Neuronal stem cell (in vitro differentiated cells): ENCODE data around the gene MSS51.
A peak's percentile ranks its signal among the peaks of the same experiment; 100 is the strongest.
"Not testable (repeated sequence)": the region's sequence is repeated elsewhere in the genome, so short reads cannot be mapped to it uniquely, and the experiment has no call there.

Experiments
- DNase-seq: peaks from one replicate; pipeline ENCODE4 v3.0.0-alpha.2; 2013; ENCODE audit warnings: low spot score
- H2AFZ ChIP-seq: one replicate; pipeline ENCODE4 v1.6.1; 2013; ENCODE audit warnings: mild to moderate bottlenecking, low read length, inconsistent platforms
- H2AK5ac ChIP-seq: 2 replicates; pipeline ENCODE4 v1.6.1; 2013; ENCODE audit warnings: low read depth, mild to moderate bottlenecking, inconsistent platforms, low read length, moderate library complexity, mixed read lengths
- H2BK120ac ChIP-seq: 2 replicates; pipeline ENCODE4 v1.6.1; 2013; ENCODE audit warnings: low read depth, mild to moderate bottlenecking, inconsistent platforms, low read length, moderate library complexity, mixed read lengths
- H2BK12ac ChIP-seq: one replicate; pipeline ENCODE4 v1.6.1; 2013; ENCODE audit warnings: low read length, inconsistent platforms
- H2BK15ac ChIP-seq: 2 replicates; pipeline ENCODE4 v1.6.1; 2013; ENCODE audit warnings: mild to moderate bottlenecking, low read length, inconsistent platforms, mixed read lengths
- H2BK5ac ChIP-seq: one replicate; pipeline ENCODE4 v1.6.1; 2013; ENCODE audit warnings: inconsistent platforms, mild to moderate bottlenecking, low read length, moderate library complexity
- H3K14ac ChIP-seq: one replicate; pipeline ENCODE4 v1.6.1; 2013; ENCODE audit warnings: low read length, inconsistent platforms
- H3K18ac ChIP-seq: 2 replicates; pipeline ENCODE4 v1.6.1; 2013; ENCODE audit warnings: low read length, inconsistent platforms
- H3K23ac ChIP-seq: 2 replicates; pipeline ENCODE4 v1.6.1; 2013; ENCODE audit warnings: low read depth, mild to moderate bottlenecking, mixed read lengths, low read length, inconsistent platforms; ENCODE audit not compliant: poor library complexity
- H3K27ac ChIP-seq: replicated peaks from 3 replicates; pipeline ENCODE4 v1.5.1; 2013; ENCODE audit warnings: low read length, inconsistent platforms
- H3K27me3 ChIP-seq, 3 experiments: 2 replicates each; pipeline ENCODE4 v1.6.1; 2013; ENCODE audit warnings: low read length in 3 of 3, mild to moderate bottlenecking in 2 of 3, inconsistent platforms in 1 of 3, low read depth in 1 of 3, mixed read lengths in 1 of 3, moderate library complexity in 1 of 3; ENCODE audit not compliant: control insufficient read depth in 3 of 3, insufficient read depth in 3 of 3
- H3K36me3 ChIP-seq, 2 donors: replicated peaks in 1 of 2; 2 replicates each; pipeline ENCODE4 v1.6.1; 2013; ENCODE audit warnings: low read length in 2 of 2; ENCODE audit not compliant: control insufficient read depth in 2 of 2, insufficient read depth in 2 of 2
- H3K4ac ChIP-seq: 2 replicates; pipeline ENCODE4 v1.6.1; 2013; ENCODE audit warnings: inconsistent platforms, mild to moderate bottlenecking, low read length, moderate library complexity
- H3K4me1 ChIP-seq, 2 donors: 1 replicate in 1 of 2; 2 replicates in 1 of 2; pipeline ENCODE4 v1.6.1; 2013; ENCODE audit warnings: low read length in 2 of 2, low read depth in 1 of 2; ENCODE audit not compliant: control insufficient read depth in 2 of 2, insufficient read depth in 1 of 2
- H3K4me2 ChIP-seq: one replicate; pipeline ENCODE4 v1.6.1; 2013; ENCODE audit warnings: mild to moderate bottlenecking, low read length, inconsistent platforms; ENCODE audit not compliant: insufficient read depth, poor library complexity, severe bottlenecking
- H3K4me3 ChIP-seq, 2 donors: 2 replicates each; pipeline ENCODE4 v1.5.1; 2013; ENCODE audit warnings: low read length in 2 of 2, mild to moderate bottlenecking in 2 of 2, inconsistent platforms in 1 of 2, moderate library complexity in 1 of 2
- H3K79me1 ChIP-seq: one replicate; pipeline ENCODE4 v1.6.1; 2013; ENCODE audit warnings: low read depth, mild to moderate bottlenecking, inconsistent platforms, low read length, moderate library complexity
- H3K9ac ChIP-seq: one replicate; pipeline ENCODE4 v1.6.1; 2013; ENCODE audit warnings: mild to moderate bottlenecking, low read depth, low read length, inconsistent platforms; ENCODE audit not compliant: poor library complexity
- H3K9me3 ChIP-seq, 2 donors: replicated peaks in 1 of 2; 2 replicates each; pipeline versions ENCODE3 to v1.6.1; 2013; ENCODE audit warnings: low read length in 2 of 2, mild to moderate bottlenecking in 2 of 2, inconsistent platforms in 1 of 2, low read depth in 1 of 2, mixed read lengths in 1 of 2, moderate library complexity in 1 of 2; ENCODE audit not compliant: control insufficient read depth in 2 of 2, insufficient read depth in 1 of 2
- H4K8ac ChIP-seq: one replicate; pipeline ENCODE4 v1.6.1; 2013; ENCODE audit warnings: low read depth, mild to moderate bottlenecking, inconsistent platforms, low read length, moderate library complexity
- H4K91ac ChIP-seq: one replicate; pipeline ENCODE4 v1.6.1; 2013; ENCODE audit warnings: low read length, low read depth, mild to moderate bottlenecking, inconsistent platforms; ENCODE audit not compliant: poor library complexity
- WGBS, 2 donors: extraction: QIAGEN DNeasy Blood & Tissue Kit; methylation state at CpG; one replicate each; pipeline ENCODE4 v1.1.7; 2013; ENCODE audit warnings: missing lambda C conversion rate in 2 of 2, mixed read lengths in 1 of 2; ENCODE audit not compliant: insufficient read length in 2 of 2, insufficient replicate concordance in 1 of 2; ENCODE audit errors: extremely low coverage in 2 of 2; 5-methylcytosine and 5-hydroxymethylcytosine counted together

Gene MSS51

GRCh38 chr10:73399063-73399462 lies 34.3 kb downstream of the MSS51 start:
- Histone ChIP-seq H2BK15ac (no peak overlapping the region), H3K4ac (no peak overlapping the region), H3K27me3 (no peaks in the 10 kb centered on the region), H3K4me3 (no peak overlapping the region), H3K23ac (no peak overlapping the region), H2AFZ (no peak overlapping the region), H2BK120ac (no peak overlapping the region), H3K9ac (no peak overlapping the region), H3K79me1 (no peaks in the 10 kb centered on the region), H2BK5ac (no peak overlapping the region), H4K8ac (no peak overlapping the region), H3K9me3 (no peaks in the 10 kb centered on the region), H3K4me1 (no peaks in the 10 kb centered on the region), H3K14ac (no peak overlapping the region), H3K18ac (no peak overlapping the region), H3K4me2 (no peak overlapping the region), H3K36me3 (peaks cover 6 to 47% of the 10 kb centered on the region in 2 donors), H2AK5ac (no peak overlapping the region), H3K27ac (no peak overlapping the region), H2BK12ac (no peak overlapping the region), H4K91ac (no peak overlapping the region)
- no peak for DNase-seq
- WGBS, 2 donors = no CpG with 5 or more reads among the region's 4 CpGs

DNA sequence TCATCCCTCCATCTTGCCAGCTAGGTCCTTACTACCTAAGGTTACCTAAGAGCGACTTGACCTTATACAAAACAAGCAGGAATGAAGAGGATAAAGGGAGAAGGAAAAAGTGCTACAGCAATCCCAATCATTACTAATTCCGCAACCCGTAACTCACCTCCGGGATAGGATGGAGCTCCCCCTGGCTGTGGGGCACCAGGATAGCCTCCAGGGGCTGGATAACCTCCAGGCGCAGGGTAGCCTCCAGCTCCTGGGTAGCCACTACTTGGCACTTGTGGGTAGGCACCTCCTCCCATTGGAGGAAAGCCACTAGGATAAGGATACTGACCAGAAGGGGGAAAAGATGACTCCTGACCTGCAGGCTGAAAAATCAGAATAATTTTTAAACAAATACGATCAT lies 35.3 kb downstream of the MSS51 start:
- no peak overlapping the region for H3K18ac ChIP-seq
- no peak overlapping the region for H3K9ac ChIP-seq
- H4K91ac ChIP-seq = no peak overlapping the region
- no peak overlapping the region for H2BK5ac ChIP-seq
- no peak overlapping the region for H2BK15ac ChIP-seq
- H3K36me3 ChIP-seq = peaks cover 6 to 47% of the 10 kb centered on the region in 2 donors
- no peak for DNase-seq
- no CpG with 5 or more reads among the region's 6 CpGs for WGBS, 2 donors
- peak overlapping the region in 1 of 2 donors; percentile 69 for H3K4me3 ChIP-seq
- H3K27me3 ChIP-seq = no peaks in the 10 kb centered on the region
- no peak overlapping the region for H4K8ac ChIP-seq
- H3K14ac ChIP-seq = no peak overlapping the region
- H3K4ac ChIP-seq = no peak overlapping the region
- no peak overlapping the region for H3K27ac ChIP-seq
- no peak overlapping the region for H2AK5ac ChIP-seq
- no peaks in the 10 kb centered on the region for H3K4me1 ChIP-seq
- no peak overlapping the region for H2BK120ac ChIP-seq
- H3K79me1 ChIP-seq = no peaks in the 10 kb centered on the region
- H2BK12ac ChIP-seq = no peak overlapping the region
- H3K23ac ChIP-seq = no peak overlapping the region
- H3K4me2 ChIP-seq = no peak overlapping the region
- H2AFZ ChIP-seq = no peak overlapping the region
- H3K9me3 ChIP-seq = no peaks in the 10 kb centered on the region

DNA sequence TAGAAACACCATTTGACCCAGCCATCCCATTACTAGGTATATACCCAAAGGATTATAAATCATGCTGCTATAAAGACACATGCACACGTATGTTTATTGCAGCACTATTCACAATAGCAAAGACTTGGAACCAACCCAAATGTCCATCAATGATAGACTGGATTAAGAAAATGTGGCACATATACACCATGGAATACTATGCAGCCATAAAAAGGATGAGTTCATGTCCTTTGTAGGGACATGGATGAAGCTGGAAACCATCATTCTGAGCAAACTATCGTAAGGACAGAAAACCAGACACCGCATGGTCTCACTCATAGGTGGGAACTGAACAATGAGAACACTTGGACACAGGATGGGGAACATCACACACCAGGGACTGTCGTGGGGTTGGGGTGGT lies 39.0 kb downstream of the MSS51 start:
- H3K27ac ChIP-seq, H3K79me1 ChIP-seq: not testable (repeated sequence)

DNA sequence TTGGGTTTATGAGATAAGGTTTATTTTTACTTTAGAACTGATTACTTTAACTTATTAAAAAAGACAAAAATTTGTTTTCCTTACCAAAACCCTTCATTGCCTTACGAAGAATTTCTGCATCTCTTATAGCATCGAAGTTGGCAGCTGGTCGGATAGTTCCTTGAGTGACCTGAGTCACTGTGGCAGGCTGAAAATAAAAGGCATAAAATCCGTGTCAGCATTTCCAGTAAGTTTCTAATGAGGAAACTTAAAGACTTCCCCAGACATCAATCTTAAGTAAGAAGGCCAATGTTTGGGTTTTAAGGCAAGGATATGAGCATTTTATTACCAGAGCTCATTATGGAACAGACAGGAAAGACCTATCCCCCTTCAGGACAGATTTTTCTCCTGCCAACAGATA lies 45.1 kb downstream of the MSS51 start:
- Histone ChIP-seq H3K23ac (no peak overlapping the region), H3K4me2 (no peak overlapping the region), H3K4me1 (no peaks in the 10 kb centered on the region), H4K8ac (no peak overlapping the region), H3K9ac (no peak overlapping the region), H2AFZ (no peak overlapping the region), H2BK5ac (no peak overlapping the region), H3K18ac (no peak overlapping the region), H3K9me3 (no peaks in the 10 kb centered on the region), H2AK5ac (no peak overlapping the region), H3K4ac (no peak overlapping the region), H3K36me3 (peaks cover 4 to 78% of the 10 kb centered on the region in 2 donors), H2BK120ac (no peak overlapping the region), H4K91ac (no peak overlapping the region), H3K27me3 (no peaks in the 10 kb centered on the region), H3K4me3 (no peak overlapping the region), H3K27ac (no peak overlapping the region), H2BK12ac (no peak overlapping the region), H3K79me1 (peaks cover 2% of the 10 kb centered on the region), H2BK15ac (no peak overlapping the region), H3K14ac (no peak overlapping the region)
- no peak for DNase-seq
- no CpG with 5 or more reads among the region's 4 CpGs for WGBS, 2 donors

More for the DNA sequence above, 39.0 kb downstream of the MSS51 start:
- not testable (repeated sequence) for H3K14ac ChIP-seq, H3K27me3 ChIP-seq, H4K8ac ChIP-seq, H2BK15ac ChIP-seq, H4K91ac ChIP-seq, H2AK5ac ChIP-seq, H3K23ac ChIP-seq, H2BK12ac ChIP-seq, H3K9ac ChIP-seq, H3K9me3 ChIP-seq, H2BK5ac ChIP-seq, DNase-seq, H3K4ac ChIP-seq, H3K4me2 ChIP-seq, H2AFZ ChIP-seq, H3K18ac ChIP-seq, H2BK120ac ChIP-seq, H3K4me3 ChIP-seq, H3K4me1 ChIP-seq
- H3K36me3 ChIP-seq = peaks cover 8 to 68% of the 10 kb centered on the region in 2 donors
- no CpG with 5 or more reads among the region's 4 CpGs for WGBS, 2 donors
